ENCODE measurements around the gene ABCC1. TPM values are rescaled to one million over a fixed set of nuclear protein-coding genes. Genes with fewer than 3 reads are reported as not detected.
"Not testable (repeated sequence)": the region's sequence is repeated elsewhere in the genome, so short reads cannot be mapped to it uniquely, and the experiment has no call there.

ABCC1 gene
- total RNA-seq, 4 donors from 2014 or later, result 24.3 to 32.2 (median 25.7) TPM

GRCh38 chr16:15907863-15908478, 41.4 kb upstream of the ABCC1 start:
- WGBS, 2 donors, result 70 to 76% methylated on average over 7 of the region's 7 CpGs
- TF ChIP-seq EP300 (IDR thresholded peaks at IDR 0.05) (no peak), POLR2A (IDR thresholded peaks at IDR 0.05) (no peak), CTCF (IDR thresholded peaks at IDR 0.05) (no peak)
- Histone ChIP-seq H3K27ac (no peak overlapping the region), H3K9me3 (peaks cover 0 to 13% (median 0%) of the 10 kb centered on the region in 4 donors), H3K36me3 (no peaks in the 10 kb centered on the region), H3K4me3 (no peak overlapping the region), H3K27me3 (no peaks in the 10 kb centered on the region), H3K4me1 (no peaks in the 10 kb centered on the region)
- no peak for DNase-seq (ENCODE audit: low spot score in 2 of 2)

- no peak for DNase-seq (ENCODE audit: low spot score in 2 of 2)
- no peak for TF ChIP-seq POLR2A (IDR thresholded peaks at IDR 0.05)
- TF ChIP-seq EP300 (IDR thresholded peaks at IDR 0.05), result no peak
- no peak for TF ChIP-seq CTCF (IDR thresholded peaks at IDR 0.05)
These were observed 38.2 kb upstream of the ABCC1 start for GRCh38 chr16:15911198-15911597.

GRCh38 chr16:15913046-15913698, 36.2 kb upstream of the ABCC1 start:
- no peaks in the 10 kb centered on the region for H3K36me3 ChIP-seq
- 64 to 70% methylated on average over 7 of the region's 7 CpGs for WGBS, 2 donors
- no peak for DNase-seq (ENCODE audit: low spot score in 2 of 2)

More at GRCh38 chr16:15911198-15911597, 38.2 kb upstream of the ABCC1 start:
- Histone ChIP-seq H3K27ac (no peak overlapping the region), H3K9me3 (peaks cover 0 to 4% (median 0%) of the 10 kb centered on the region in 4 donors), H3K4me3 (no peak overlapping the region), H3K4me1 (no peaks in the 10 kb centered on the region), H3K27me3 (no peaks in the 10 kb centered on the region), H3K36me3 (no peaks in the 10 kb centered on the region)
- 90 to 97% methylated on average over 3 of the region's 3 CpGs for WGBS, 2 donors

GRCh38 chr16:15915555-15916081, 33.8 kb upstream of the ABCC1 start:
- TF ChIP-seq EP300 (IDR thresholded peaks at IDR 0.05) (no peak), POLR2A (IDR thresholded peaks at IDR 0.05) (no peak), CTCF (IDR thresholded peaks at IDR 0.05) (no peak)
- no peak for DNase-seq (ENCODE audit: low spot score in 2 of 2)
- Histone ChIP-seq H3K27me3 (no peaks in the 10 kb centered on the region), H3K9me3 (no peaks in the 10 kb centered on the region), H3K36me3 (no peaks in the 10 kb centered on the region), H3K27ac (no peak overlapping the region), H3K4me3 (no peak overlapping the region), H3K4me1 (no peaks in the 10 kb centered on the region)
- WGBS, 2 donors, result 59 to 79% methylated on average over 5 of the region's 5 CpGs

More at GRCh38 chr16:15913046-15913698, 36.2 kb upstream of the ABCC1 start:
- no peak overlapping the region for H3K27ac ChIP-seq
- no peaks in the 10 kb centered on the region for H3K4me1 ChIP-seq
- H3K27me3 ChIP-seq, result no peaks in the 10 kb centered on the region
- no peaks in the 10 kb centered on the region for H3K9me3 ChIP-seq
- no peak overlapping the region for H3K4me3 ChIP-seq
- TF ChIP-seq CTCF (IDR thresholded peaks at IDR 0.05), result no peak
- no peak for TF ChIP-seq EP300 (IDR thresholded peaks at IDR 0.05)
- TF ChIP-seq POLR2A (IDR thresholded peaks at IDR 0.05), result no peak

GRCh38 chr16:15916323-15916722, 33.1 kb upstream of the ABCC1 start:
- H3K4me3 ChIP-seq, result no peak overlapping the region
- H3K27me3 ChIP-seq, result no peaks in the 10 kb centered on the region
- no peak for DNase-seq (ENCODE audit: low spot score in 2 of 2)
- no peaks in the 10 kb centered on the region for H3K36me3 ChIP-seq
- no peaks in the 10 kb centered on the region for H3K4me1 ChIP-seq
- no peaks in the 10 kb centered on the region for H3K9me3 ChIP-seq
- H3K27ac ChIP-seq, result no peak overlapping the region
- 84 to 88% methylated on average over 8 of the region's 8 CpGs for WGBS, 2 donors
- no peak for TF ChIP-seq CTCF (IDR thresholded peaks at IDR 0.05)
- TF ChIP-seq EP300 (IDR thresholded peaks at IDR 0.05), result no peak
- TF ChIP-seq POLR2A (IDR thresholded peaks at IDR 0.05), result no peak

GRCh38 chr16:15918314-15918713, 31.1 kb upstream of the ABCC1 start:
- H3K27ac ChIP-seq; H3K4me1 ChIP-seq; DNase-seq (ENCODE audit: low spot score in 2 of 2); H3K4me3 ChIP-seq; H3K36me3 ChIP-seq; H3K9me3 ChIP-seq; H3K27me3 ChIP-seq: not testable (repeated sequence)
- WGBS, 2 donors, result 72 to 73% methylated on average over 3 of the region's 3 CpGs
